Central memory CD8-positive, alpha-beta T cell (primary cell): ENCODE data around the gene NEUROD1.

Source experiments
- ATAC-seq: fragments of 150-1000 bp; cut with Tn5 transposase; replicated peaks from 2 replicates; pipeline ENCODE4 v1.10.0; 2022; ENCODE audit warnings: mild to moderate bottlenecking, moderate FRiP score, moderate number of reproducible peaks; ENCODE audit not compliant: poor library complexity, severe bottlenecking; ENCODE audit errors: extremely low read depth
- DNase-seq, 2 donors: peaks; one replicate each; pipeline ENCODE4 v3.0.0; 2021; ENCODE audit warnings: low spot score in 2 of 2
- H3K27ac Mint-ChIP-seq: one replicate; pipeline ENCODE4 v1.8.0; 2022; ENCODE audit warnings: low read depth, mild to moderate bottlenecking, moderate library complexity, mixed read lengths
- H3K27me3 Mint-ChIP-seq: one replicate; pipeline ENCODE4 v1.8.0; 2022; ENCODE audit warnings: mixed read lengths
- H3K36me3 Mint-ChIP-seq: one replicate; pipeline ENCODE4 v1.8.0; 2022; ENCODE audit warnings: mild to moderate bottlenecking, moderate library complexity, mixed read lengths; ENCODE audit not compliant: insufficient read depth
- H3K4me1 Mint-ChIP-seq: one replicate; pipeline ENCODE4 v1.8.0; 2022; ENCODE audit warnings: mixed read lengths
- H3K4me3 Mint-ChIP-seq: one replicate; pipeline ENCODE4 v1.8.0; 2022; ENCODE audit warnings: mild to moderate bottlenecking, moderate library complexity, mixed read lengths
- H3K9me3 Mint-ChIP-seq: one replicate; pipeline ENCODE4 v1.8.0; 2022; ENCODE audit warnings: mixed read lengths

Gene NEUROD1

DNA sequence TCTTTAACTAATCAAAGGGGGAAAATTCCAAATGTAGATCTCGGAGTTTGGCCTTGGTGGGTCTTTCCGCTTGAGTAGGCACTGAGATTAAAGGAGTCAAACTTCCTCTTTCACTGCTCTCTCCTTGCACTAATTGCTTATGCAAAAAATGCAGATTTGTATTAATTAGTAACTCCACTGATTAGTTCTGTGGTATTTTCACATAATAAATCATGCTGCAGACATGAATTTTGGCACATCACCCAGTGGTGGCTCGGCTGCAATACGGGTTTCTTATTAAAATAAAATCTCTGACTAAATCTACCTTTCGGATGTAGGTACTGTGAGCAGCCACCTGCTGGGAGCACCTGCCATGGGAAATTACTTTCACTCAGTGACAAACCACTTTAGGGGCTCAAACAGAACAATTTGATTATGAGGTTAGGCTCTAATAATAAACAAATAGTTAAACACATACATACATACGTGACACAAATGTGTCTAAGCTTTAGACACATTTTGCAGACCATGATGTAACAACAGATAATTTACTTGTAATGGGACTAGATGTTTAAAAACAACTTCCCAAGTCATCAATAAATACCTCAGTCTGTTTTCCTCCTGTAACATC lies 6.4 kb upstream of the NEUROD1 start:
- no peaks in the 10 kb centered on the region for H3K9me3 Mint-ChIP-seq
- ATAC-seq = no peak

DNA sequence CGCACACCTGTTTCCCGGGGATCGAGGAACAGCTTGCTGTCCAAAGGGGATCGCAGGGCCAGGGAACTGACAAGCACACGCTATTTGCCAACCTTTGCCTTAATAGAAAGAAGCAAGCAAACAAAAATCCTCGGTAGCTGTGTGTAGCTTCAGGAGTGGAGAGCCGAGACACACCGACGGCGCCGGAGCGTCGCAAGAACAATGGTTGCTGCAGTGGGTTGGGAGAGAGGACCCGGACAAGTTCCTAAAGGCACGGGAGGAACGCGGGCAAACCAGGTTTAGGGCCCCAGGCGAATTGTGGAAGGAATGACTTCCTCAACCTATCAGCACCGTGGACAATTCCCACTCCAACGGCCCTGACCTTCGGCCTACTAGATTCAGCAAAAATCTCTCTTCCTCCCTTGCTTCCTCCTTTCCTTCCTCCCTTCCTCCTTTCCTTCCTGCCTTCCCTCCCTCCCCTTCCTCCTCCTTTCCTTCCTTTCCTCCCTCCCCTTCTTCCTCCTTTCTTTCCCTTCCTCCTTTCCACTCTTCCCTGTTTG lies 4.9 kb upstream of the NEUROD1 start:
- Mint-ChIP-seq H3K4me3 (no peak overlapping the region), H3K27me3 (peaks cover 91% of the 10 kb centered on the region), H3K4me1 (peaks cover 27% of the 10 kb centered on the region), H3K27ac (no peak overlapping the region), H3K9me3 (no peaks in the 10 kb centered on the region), H3K36me3 (peaks cover 2% of the 10 kb centered on the region)
- DNase-seq (no peak), ATAC-seq (no peak)

More for the DNA sequence above, 6.4 kb upstream of the NEUROD1 start:
- Mint-ChIP-seq H3K4me1 (peaks cover 17% of the 10 kb centered on the region), H3K4me3 (no peak overlapping the region), H3K27ac (no peak overlapping the region), H3K36me3 (no peaks in the 10 kb centered on the region), H3K27me3 (peaks cover 84% of the 10 kb centered on the region)
- DNase-seq = no peak

DNA sequence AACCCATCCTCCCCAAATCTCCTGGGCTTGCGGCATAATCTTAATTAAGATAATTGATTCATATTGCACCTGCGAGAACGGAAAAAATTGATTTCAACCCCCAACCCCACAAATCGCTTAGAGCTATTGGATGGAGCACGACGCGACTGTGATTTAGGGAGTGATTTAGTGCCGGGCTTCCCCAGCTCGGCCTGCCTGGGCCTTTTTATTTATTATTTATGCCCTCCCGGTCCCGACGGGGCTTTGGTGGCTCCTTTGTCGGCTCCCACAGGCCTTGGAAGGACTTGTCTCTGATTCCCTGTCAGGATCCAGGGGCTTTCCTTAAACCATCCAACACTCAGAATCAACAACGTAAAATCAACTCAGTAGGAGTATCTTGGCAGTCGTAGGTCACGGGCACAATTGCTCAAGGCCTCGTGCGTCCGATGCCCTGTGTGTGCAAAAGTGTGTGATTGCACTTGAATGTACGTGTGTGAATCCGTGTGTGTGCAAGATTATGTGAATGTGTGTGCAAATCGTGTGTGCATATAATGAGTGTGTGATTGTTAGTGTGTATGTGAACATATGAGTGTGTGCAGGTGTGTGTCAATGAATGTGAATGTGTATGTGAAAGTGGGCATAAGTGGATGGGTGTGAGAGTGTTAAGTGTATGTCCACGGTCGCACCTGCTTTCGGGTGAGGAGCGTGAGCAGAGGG lies 4.3 kb upstream of the NEUROD1 start:
- no peaks in the 10 kb centered on the region for H3K9me3 Mint-ChIP-seq
- peaks cover 91% of the 10 kb centered on the region for H3K27me3 Mint-ChIP-seq
- DNase-seq (no peak), ATAC-seq (no peak)
- H3K36me3 Mint-ChIP-seq = peaks cover 2% of the 10 kb centered on the region
- H3K4me3 Mint-ChIP-seq = no peak overlapping the region
- H3K4me1 Mint-ChIP-seq = peaks cover 27% of the 10 kb centered on the region
- no peak overlapping the region for H3K27ac Mint-ChIP-seq

DNA sequence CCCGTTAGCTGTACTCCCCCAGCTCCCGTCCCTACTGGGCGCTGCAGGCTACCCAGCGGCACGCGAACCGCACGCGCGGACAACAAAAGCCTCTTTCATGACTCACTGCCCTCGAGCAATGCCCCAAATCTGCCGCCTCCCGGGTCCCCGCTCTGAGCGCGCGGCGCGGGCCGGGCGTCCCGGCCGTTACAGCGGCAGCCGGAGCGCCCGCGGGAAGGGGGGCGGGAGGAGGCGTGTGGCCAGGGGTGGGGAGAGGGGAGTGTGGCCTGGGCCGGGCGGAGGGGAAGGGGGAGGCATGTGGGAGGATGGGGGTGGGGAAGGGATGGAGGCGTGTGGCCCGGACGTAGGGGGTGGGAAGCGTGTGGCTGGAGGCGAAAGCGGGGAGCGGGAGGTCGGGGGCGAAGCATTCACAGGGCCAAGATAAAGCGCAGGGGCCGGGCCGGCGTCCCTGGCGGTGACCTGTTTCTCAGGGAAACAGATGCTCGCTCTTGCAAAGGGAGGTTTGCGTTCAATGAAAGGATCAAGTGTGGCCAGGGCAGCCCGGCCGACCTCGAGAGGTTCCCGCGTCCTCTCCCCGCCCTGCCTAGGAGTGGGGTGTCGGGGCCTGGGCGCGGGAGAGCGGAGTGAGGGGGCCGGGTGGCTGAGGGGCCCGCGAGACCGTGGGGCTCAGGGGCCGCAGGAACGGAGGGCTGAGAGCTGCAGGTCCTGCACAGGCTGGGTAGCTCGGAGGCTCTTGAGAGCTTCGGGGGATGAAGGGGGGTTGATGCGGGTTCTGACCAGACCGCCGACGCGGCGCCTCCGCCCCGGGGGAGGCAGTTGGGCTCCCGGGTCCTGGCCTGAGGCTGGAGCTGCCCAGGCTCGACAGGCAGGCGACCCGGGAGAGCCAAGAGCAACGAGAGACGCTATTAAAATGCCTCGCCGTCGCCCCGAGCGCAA lies 3.5 kb upstream of the NEUROD1 start:
- Mint-ChIP-seq H3K36me3 (peaks cover 5% of the 10 kb centered on the region), H3K4me1 (peaks cover 27% of the 10 kb centered on the region), H3K27me3 (peaks cover 91% of the 10 kb centered on the region), H3K9me3 (peaks cover under 1% of the 10 kb centered on the region), H3K4me3 (peak overlapping the region; percentile 17), H3K27ac (no peak overlapping the region)
- ATAC-seq = no peak
- DNase-seq = no peak

DNA sequence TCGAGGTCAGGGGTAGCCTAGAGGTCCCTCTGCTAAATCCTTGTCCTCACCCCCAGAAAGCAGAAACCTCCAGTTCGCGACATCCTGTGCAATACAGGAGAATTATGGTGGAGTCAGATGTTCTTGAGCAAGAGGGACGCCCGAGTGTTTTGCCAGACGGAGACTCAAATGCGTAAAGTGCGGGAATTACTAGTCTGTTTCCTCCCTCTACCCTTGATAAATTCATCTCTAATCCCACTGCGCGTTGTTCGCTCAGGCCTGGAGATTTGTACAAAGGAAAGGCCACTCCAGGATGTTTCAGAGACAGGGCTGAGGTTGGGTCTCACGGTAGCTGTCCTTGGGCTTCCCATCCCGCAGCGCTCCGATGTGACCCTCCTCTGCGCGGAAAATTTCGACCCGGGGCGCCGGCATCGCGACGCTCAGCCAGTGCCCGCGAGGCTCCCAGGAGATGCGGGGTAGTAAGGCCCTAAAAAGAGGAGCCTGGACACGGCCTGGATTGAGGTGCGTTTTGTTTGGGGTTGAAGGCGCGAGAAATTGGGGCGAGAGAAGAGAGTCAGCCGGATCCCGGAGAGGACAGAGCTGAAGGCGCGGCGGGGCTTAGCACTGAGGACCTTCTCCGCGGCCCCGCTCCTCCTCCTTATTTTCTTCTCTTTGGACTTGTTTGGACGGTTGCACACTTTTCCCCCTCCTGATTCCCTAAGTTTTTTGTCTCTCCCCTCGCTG lies 2.6 kb upstream of the NEUROD1 start:
- no peak overlapping the region for H3K27ac Mint-ChIP-seq
- peak overlapping the region; percentile 17 for H3K4me3 Mint-ChIP-seq
- peaks cover 4% of the 10 kb centered on the region for H3K9me3 Mint-ChIP-seq
- DNase-seq (no peak), ATAC-seq (no peak)
- H3K4me1 Mint-ChIP-seq = peaks cover 28% of the 10 kb centered on the region
- peaks cover 6% of the 10 kb centered on the region for H3K36me3 Mint-ChIP-seq
- H3K27me3 Mint-ChIP-seq = peaks cover 97% of the 10 kb centered on the region

DNA sequence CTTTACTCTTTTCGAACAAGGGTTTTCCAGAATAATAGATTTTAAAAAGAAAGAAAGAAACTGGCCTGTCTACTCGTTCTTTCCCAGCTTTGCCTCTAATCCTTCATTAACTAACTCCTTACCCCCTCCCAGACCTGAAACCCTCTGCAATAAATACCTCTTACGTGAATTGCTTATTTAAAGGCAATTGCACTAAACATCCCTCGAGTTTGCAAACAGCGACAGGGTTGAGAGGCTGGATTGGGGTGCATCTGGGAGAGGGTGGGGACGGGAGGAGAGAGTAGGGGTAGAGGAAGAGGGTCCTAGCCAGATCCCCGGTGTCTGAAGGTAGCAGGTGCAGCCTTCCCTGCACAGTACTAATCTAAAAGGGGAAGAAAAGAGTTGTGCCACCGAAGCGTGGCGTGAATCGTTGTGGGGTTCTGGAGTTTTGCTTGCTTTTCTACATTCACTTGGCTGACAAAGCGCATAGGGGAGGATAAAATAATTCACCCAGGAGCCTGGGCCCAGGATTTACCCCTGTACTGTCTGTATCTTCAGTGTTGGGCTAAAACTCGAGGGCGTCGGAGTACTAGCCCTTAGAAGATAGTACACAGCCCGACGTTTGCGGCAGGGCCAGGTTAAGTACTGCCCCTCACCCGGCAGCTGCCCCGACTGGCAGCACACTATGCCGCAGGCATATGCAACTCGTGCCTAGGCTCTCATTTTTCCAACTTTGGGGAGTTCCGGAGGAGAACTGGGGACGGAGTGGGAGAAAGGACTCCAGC lies 1.9 kb upstream of the NEUROD1 start:
- peaks cover 4% of the 10 kb centered on the region for H3K9me3 Mint-ChIP-seq
- H3K27ac Mint-ChIP-seq = no peak overlapping the region
- H3K4me3 Mint-ChIP-seq = peak overlapping the region; percentile 16
- H3K36me3 Mint-ChIP-seq = peaks cover 8% of the 10 kb centered on the region
- DNase-seq (no peak), ATAC-seq (no peak)
- peaks cover 32% of the 10 kb centered on the region for H3K4me1 Mint-ChIP-seq
- H3K27me3 Mint-ChIP-seq = peaks cover 97% of the 10 kb centered on the region

DNA sequence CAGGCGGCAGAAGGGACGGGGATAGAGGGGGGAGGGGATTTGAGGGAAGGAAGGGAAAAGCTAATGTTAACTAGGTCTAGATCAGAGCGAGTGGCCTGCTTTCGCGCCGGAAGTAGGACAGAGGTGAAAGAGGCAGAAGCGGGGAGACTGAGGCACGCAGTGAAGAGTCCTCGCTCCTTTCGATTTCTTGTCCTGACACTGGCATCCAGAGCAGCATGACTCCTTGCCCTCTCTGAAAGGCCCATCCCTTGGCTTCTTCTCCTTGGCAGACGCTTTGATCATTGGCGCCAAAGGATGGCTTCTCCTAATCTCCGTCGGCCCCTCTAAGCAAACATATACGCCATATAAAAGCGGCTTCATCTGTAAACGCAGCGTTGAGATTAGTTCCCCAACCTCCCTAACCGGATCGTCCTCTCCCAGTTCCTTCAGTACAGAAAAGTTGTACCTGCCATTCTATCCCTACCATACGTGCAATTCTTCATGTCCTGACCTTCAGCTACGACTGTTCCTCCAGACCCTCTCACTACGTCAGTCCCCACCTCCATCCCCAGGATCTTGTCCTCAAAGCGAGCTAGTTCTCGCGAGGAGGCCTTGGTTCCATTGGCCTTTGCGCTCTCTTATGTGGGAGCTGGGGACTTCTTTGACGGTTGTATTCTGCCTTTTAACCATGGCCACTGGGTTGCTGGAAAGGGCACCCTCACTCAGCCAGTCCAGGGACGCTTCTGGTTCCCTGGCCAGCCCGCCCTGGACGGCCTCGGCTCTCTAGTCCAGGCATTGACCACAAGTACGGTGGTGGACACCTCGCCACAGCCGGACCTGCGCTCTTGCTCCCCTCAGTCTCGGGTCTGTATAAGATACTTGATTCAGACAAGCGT lies 857 bp upstream of the NEUROD1 start:
- H3K4me3 Mint-ChIP-seq = peak overlapping the region; percentile 8
- peaks cover 8% of the 10 kb centered on the region for H3K36me3 Mint-ChIP-seq
- peaks cover 32% of the 10 kb centered on the region for H3K4me1 Mint-ChIP-seq
- ATAC-seq (no peak), DNase-seq (no peak)
- H3K27ac Mint-ChIP-seq = no peak overlapping the region
- peaks cover 97% of the 10 kb centered on the region for H3K27me3 Mint-ChIP-seq
- peaks cover 4% of the 10 kb centered on the region for H3K9me3 Mint-ChIP-seq

DNA sequence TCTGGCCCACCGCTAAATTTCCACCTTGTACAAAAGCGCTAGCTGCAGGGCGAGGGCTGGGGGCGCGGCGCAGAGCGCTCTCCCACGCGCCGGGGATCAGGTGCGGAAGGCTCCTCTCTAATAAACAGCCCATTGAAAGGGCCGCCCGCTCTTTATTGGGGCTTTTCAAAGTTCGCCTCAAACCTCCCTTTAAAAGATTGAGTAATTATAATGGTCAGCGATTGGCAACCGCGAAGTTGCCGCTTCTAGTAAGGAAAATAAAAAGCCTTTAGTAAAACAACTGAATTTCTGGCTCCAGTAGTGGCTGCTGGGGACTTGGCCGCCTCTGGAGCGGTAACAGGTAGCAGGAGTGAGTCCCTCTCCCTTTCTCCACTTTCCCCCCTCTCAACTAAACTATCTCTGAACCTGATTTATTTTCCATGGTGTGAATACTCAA lies 755 bp downstream of the NEUROD1 start:
- H3K36me3 Mint-ChIP-seq = peaks cover 8% of the 10 kb centered on the region
- peaks cover 4% of the 10 kb centered on the region for H3K9me3 Mint-ChIP-seq
- peaks cover 91% of the 10 kb centered on the region for H3K27me3 Mint-ChIP-seq
- no peak for ATAC-seq
- no peak overlapping the region for H3K4me3 Mint-ChIP-seq
- H3K4me1 Mint-ChIP-seq = peaks cover 32% of the 10 kb centered on the region
- no peak for DNase-seq
- H3K27ac Mint-ChIP-seq = no peak overlapping the region

DNA sequence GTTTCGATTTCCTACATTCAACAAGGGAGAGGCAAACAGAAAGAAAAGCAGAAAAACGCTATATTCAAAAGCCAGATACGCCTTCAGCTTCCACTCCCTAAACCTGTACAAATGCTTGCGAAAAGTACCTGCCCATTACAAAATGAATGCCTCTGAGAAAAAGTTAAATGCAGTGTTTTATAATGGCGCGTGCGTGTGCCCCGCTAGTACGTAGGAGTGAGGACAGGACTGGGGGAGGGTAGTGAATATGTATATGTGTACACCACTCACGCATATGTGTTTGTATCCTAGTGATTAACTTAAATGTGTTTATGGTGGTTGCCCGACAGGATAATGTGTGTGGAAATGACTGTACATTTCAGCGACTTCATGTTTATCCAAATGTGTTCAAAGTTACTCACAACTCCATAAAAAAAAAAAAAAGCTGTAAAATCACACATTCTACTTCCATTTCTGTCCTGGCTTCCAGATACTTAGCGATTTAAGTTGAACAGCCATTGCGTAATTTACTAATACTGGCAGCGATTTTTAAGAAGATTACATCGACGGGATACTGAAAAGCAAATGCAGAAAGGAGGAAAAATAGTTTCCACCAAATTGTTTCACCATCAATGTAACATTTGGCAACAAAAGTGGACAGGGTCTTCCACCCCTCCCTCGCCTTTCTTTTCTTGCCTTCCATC lies 1.3 kb downstream of the NEUROD1 start:
- H3K9me3 Mint-ChIP-seq = peaks cover 4% of the 10 kb centered on the region
- peaks cover 92% of the 10 kb centered on the region for H3K27me3 Mint-ChIP-seq
- peaks cover 8% of the 10 kb centered on the region for H3K36me3 Mint-ChIP-seq
- H3K4me1 Mint-ChIP-seq = peaks cover 32% of the 10 kb centered on the region
- no peak overlapping the region for H3K4me3 Mint-ChIP-seq
- DNase-seq (no peak), ATAC-seq (no peak)
- H3K27ac Mint-ChIP-seq = no peak overlapping the region

DNA sequence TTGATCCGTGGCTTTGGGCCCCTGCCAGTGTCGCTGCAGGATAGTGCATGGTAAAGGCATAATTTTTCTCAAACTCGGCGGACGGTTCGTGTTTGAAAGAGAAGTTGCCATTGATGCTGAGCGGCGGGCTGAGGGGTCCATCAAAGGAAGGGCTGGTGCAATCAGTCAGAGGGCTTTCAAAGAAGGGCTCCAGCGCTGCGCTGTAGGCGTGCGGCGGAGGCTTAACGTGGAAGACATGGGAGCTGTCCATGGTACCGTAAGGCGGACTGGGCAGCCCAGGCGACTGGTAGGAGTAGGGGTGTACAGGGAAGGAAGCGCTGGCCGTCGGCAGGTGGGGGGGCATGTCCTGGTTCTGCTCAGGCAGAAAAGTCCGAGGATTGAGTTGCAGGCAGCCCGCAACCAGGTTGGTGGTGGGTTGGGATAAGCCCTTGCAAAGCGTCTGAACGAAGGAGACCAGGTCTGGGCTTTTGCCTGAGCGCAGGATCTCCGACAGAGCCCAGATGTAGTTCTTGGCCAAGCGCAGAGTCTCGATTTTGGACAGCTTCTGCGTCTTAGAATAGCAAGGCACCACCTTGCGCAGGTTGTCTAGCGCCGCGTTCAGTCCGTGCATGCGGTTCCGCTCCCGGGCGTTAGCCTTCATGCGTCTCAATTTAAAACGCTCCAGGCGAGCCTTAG lies 2.3 kb downstream of the NEUROD1 start:
- ATAC-seq (peak; percentile 43), DNase-seq (no peak)
- Mint-ChIP-seq H3K4me3 (peak overlapping the region; percentile 34), H3K9me3 (peaks cover 4% of the 10 kb centered on the region), H3K27me3 (peaks cover 84% of the 10 kb centered on the region), H3K4me1 (peaks cover 29% of the 10 kb centered on the region), H3K36me3 (peaks cover 8% of the 10 kb centered on the region), H3K27ac (peak overlapping the region; percentile 74)
